ENCODE data around the gene SMIM23.

DNA sequence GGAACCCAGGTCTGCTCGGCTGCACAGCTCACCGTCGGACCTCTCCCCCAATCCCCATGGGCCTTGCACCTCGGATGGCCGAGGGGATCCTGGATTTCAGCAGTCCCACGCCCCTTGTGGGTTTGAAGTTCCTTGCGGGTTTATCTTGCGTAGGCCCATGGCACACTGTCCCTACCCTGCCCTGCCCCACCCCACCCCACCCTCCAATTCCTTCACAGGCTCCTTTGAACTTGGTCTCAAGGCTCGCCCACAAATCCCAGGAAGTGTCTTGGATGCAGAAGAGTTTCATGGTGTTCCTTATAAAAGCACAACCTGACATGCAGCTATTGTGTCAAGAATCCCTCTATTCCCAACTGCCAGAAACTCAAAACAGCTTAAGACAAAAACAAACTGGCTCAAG is 11.2 kb upstream of the SMIM23 start:
- TF ChIP-seq, protein P1, sequence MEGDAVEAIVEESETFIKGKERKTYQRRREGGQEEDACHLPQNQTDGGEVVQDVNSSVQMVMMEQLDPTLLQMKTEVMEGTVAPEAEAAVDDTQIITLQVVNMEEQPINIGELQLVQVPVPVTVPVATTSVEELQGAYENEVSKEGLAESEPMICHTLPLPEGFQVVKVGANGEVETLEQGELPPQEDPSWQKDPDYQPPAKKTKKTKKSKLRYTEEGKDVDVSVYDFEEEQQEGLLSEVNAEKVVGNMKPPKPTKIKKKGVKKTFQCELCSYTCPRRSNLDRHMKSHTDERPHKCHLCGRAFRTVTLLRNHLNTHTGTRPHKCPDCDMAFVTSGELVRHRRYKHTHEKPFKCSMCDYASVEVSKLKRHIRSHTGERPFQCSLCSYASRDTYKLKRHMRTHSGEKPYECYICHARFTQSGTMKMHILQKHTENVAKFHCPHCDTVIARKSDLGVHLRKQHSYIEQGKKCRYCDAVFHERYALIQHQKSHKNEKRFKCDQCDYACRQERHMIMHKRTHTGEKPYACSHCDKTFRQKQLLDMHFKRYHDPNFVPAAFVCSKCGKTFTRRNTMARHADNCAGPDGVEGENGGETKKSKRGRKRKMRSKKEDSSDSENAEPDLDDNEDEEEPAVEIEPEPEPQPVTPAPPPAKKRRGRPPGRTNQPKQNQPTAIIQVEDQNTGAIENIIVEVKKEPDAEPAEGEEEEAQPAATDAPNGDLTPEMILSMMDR (conservative IDR thresholded peaks at IDR 0.05), result no peak
- TF ChIP-seq EZH2 (IDR thresholded peaks at IDR 0.05; ENCODE audit: low read depth), result no peak
